Ramos (cell line): ENCODE measurements around the gene RPL10A.

ENCODE experiments used
- in situ Hi-C: fragments of 300-500 bp; cut with MboI; formaldehyde crosslinking; loops from one replicate; pipeline ENCODE4 v1.14.3; 2022; ENCODE audit warnings: low sequenced_read_pairs; ENCODE audit not compliant: unreplicated experiment

Gene RPL10A

GRCh38 chr6:35474131-35474941 lies 6.1 kb downstream of the RPL10A start:
- in situ Hi-C loops, result no loop called here

GRCh38 chr6:35474942-35475570 lies 6.9 kb downstream of the RPL10A start:
- in situ Hi-C loops, result no loop called here

GRCh38 chr6:35475573-35475972 lies 7.4 kb downstream of the RPL10A start:
- in situ Hi-C loops, result no loop called here

GRCh38 chr6:35476004-35476403 lies 7.8 kb downstream of the RPL10A start:
- in situ Hi-C loops, result no loop called here

- in situ Hi-C loops, result no loop called here
Measured at GRCh38 chr6:35477028-35477427, 8.8 kb downstream of the RPL10A start.

- in situ Hi-C loops, result no loop called here
Measured at GRCh38 chr6:35477551-35478179, 9.5 kb downstream of the RPL10A start.

- in situ Hi-C loops, result no loop called here
Measured at GRCh38 chr6:35478259-35478658, 10.1 kb downstream of the RPL10A start.

GRCh38 chr6:35480176-35480575 lies 12.0 kb downstream of the RPL10A start:
- in situ Hi-C loops, result no loop called here

GRCh38 chr6:35481226-35481625 lies 13.0 kb downstream of the RPL10A start:
- in situ Hi-C loops, result no loop called here

- in situ Hi-C loops, result no loop called here
Measured at GRCh38 chr6:35483062-35483461, 14.9 kb downstream of the RPL10A start.

- in situ Hi-C loops, result no loop called here
Measured at GRCh38 chr6:35483490-35483889, 15.3 kb downstream of the RPL10A start.

GRCh38 chr6:35483893-35484645 lies 15.9 kb downstream of the RPL10A start:
- in situ Hi-C loops, result no loop called here

- in situ Hi-C loops, result no loop called here
Measured at GRCh38 chr6:35484921-35485392, 16.8 kb downstream of the RPL10A start.

- in situ Hi-C loops, result no loop called here
Measured at GRCh38 chr6:35485402-35485877, 17.2 kb downstream of the RPL10A start.

GRCh38 chr6:35486005-35486925 lies 18.1 kb downstream of the RPL10A start:
- in situ Hi-C loops, result no loop called here

GRCh38 chr6:35487658-35488516 lies 19.7 kb downstream of the RPL10A start:
- in situ Hi-C loops, result no loop called here

- in situ Hi-C loops, result no loop called here
Measured at GRCh38 chr6:35488517-35488862, 20.3 kb downstream of the RPL10A start.

- in situ Hi-C loops, result no loop called here
Measured at GRCh38 chr6:35489066-35489465, 20.9 kb downstream of the RPL10A start.
